GM18858 (cell line): ENCODE measurements around the gene P3H1.
"Not testable (repeated sequence)": the region's sequence is repeated elsewhere in the genome, so short reads cannot be mapped to it uniquely, and the experiment has no call there.

Source experiments
- ATAC-seq: cut with Tn5 transposase; IDR thresholded peaks from one replicate; pipeline ENCODE4 v1.9.1; 2021; ENCODE audit not compliant: unreplicated experiment

The P3H1 gene

DNA sequence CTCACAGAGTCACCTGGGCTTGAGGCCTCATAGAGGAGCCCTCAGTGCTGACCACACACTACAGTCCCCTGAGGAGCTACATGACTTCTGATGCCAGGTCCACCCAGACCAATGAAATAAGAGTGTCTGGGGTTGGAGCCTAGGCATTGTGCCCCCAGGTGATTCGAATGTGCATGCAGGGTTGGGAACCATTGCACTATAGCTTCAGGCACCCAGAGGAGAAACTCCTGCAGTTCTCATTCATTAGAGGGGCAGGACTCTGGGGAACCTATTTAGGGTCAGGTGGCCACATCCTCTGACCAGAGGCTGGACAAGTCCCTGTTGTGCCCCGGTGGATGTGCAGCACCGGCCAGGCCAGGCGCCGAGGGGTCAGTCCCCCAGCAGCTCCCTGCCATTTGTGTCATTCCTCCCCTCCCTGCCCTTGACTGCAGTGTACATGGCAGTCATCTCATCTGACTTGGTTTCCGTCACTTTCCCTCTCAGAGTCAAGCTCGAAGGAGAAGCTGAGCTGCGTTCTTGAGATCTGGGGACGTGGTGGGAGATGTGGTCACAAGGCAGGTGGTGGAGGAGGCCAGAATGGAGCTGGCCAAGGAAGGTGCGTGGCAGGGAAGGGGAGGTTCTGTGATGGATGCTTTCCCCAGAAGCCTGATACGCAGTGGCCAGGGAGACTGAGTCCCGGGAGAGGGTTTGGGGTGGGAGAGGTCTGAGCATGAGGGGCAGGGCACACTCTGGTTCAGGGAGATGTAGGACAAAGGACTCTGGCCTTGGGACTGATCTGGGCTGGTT is 33.2 kb downstream of the P3H1 start:
- no peak for ATAC-seq

GRCh38 chr1:42732126-42732680 is 34.6 kb downstream of the P3H1 start:
- ATAC-seq = no peak

DNA sequence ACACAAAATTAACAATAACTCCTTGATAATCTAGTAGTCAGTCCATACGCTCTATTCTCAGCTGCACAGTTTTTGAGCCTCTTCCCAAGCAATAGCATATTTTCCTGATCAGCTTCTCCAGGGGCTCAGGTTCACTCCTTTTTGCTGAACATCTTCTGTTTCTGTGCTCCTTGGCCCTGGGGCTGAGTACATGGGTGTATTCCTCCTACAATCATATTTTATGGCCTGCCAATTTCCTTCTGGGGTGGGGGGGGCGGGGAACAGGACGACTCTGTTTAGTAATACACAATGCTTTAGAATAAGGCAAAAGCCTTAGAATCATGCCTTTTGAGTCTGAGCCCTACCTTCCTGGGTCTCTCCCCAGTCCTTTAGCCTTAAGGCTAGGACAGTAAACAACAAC is 35.2 kb downstream of the P3H1 start:
- no peak for ATAC-seq

- no peak for ATAC-seq
Measured at GRCh38 chr1:42730988-42731387, 35.8 kb downstream of the P3H1 start.

DNA sequence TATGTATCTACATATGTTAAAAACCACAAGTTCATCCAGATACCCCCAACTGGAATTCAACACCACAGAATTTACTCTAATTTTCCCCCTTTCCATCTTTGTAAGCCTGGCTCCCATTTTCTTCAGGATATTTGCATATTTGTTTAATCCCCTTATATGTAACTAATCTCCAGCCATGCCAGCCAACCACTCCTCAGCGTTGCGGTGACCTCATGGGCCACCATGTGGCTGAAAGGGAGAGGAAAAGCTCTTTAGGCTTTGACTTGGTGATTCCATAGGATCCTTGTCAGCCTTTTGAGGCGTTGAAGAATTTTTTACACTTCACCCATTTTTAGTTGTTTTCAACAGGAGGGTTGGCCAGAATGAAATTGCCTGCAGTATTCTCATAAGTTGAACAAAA is 36.8 kb downstream of the P3H1 start:
- no peak for ATAC-seq

DNA sequence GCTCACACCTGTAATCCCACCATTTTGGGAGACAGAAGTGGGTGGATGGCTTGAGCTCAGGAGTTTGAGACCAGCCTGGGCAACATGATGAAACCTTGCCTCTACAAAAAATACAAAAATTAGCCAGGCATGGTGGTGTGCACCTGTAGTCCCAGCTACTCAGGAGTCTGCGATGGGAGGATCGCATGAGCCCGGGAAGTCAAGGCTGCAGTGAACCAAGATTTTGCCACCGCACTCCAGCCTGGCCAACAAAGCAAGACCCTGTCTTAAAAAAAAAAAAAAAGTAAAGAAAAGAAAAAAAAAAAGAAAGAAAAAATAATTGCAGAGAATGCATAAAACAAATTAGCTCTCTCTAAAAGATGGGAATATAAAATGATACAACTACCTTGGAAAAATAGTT is 41.0 kb downstream of the P3H1 start:
- ATAC-seq = not testable (repeated sequence)

DNA sequence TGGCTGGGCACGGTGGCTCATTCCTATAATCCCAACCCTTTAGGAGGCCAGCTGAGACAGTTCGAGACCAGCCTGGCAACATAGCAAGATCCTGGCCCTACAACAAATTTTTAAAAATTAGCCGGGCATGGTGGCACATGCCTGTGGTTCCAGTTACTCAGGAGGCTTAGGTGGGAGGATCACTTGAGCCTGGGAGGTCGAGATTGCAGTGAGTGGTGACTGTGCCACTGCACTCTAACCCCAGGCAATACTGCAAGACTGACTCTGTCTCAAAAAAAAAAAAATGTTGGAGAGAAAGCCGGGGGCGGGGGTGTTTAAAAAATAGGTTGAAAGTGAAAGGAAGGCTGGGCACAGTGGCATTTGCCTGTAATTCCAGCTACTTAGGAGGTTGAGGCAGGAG is 43.3 kb downstream of the P3H1 start:
- ATAC-seq = no peak

DNA sequence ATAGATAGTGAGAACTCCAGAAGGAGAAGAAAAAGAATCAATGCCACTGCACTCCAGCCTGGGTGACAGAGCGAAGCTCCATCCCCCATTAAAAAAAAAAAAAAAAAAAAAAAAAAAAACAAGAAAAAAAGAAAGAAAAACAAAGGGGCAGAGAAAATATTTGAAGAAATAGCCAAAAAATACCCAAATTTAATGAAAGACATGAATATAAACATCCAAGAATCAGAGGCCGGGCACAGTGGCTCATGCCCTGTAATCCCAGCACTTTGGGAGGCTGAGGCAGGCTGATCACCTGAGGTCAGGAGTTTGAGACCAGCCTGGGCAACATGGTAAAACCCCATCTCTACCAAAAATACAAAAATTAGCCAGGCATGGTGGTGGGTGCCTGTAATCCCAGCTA is 44.4 kb downstream of the P3H1 start:
- not testable (repeated sequence) for ATAC-seq

- ATAC-seq = no peak
Measured at GRCh38 chr1:42721926-42722325, 44.9 kb downstream of the P3H1 start.

- ATAC-seq = no peak
Measured at GRCh38 chr1:42720868-42721267, 46.0 kb downstream of the P3H1 start.

DNA sequence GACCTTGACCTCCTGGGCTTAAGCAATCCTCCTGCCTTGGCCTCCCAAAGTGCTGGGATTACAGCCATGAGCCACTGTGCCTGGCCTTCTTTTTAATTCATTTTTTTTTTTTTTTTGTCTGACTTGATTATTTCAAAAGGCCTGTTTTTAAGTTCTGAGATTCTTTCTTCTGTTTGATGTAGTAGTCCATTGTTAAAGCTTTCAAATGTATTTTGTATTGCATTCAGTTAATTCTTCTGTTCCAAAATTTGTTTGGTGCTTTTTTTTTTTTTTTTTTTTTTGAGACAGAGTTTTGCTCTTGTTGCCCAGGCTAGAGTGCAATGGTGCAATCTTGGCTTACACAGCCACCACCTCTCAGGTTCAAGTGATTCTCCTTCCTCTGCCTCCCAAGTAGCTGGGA is 52.4 kb downstream of the P3H1 start:
- not testable (repeated sequence) for ATAC-seq

DNA sequence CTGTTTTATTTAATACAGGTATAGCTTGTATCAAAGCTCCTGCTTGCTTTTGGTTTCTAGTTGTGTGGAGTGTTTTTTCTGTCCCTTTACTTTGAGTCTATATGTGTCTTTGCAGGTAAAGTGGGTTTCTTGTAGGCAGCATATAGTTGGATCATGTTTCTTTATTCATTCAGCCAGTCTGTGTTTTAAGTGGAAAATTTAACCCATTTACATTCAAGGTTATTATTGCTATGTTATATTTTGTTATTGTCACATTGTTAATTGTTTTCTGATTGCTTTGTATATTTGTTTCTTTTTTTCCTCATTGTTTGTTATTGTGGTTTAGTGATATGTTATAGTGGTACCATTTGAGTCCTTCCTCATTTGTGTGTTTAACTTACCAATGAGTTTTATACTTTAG is 53.5 kb downstream of the P3H1 start:
- no peak for ATAC-seq

- not testable (repeated sequence) for ATAC-seq
Measured at GRCh38 chr1:42712808-42713207, 54.0 kb downstream of the P3H1 start.

DNA sequence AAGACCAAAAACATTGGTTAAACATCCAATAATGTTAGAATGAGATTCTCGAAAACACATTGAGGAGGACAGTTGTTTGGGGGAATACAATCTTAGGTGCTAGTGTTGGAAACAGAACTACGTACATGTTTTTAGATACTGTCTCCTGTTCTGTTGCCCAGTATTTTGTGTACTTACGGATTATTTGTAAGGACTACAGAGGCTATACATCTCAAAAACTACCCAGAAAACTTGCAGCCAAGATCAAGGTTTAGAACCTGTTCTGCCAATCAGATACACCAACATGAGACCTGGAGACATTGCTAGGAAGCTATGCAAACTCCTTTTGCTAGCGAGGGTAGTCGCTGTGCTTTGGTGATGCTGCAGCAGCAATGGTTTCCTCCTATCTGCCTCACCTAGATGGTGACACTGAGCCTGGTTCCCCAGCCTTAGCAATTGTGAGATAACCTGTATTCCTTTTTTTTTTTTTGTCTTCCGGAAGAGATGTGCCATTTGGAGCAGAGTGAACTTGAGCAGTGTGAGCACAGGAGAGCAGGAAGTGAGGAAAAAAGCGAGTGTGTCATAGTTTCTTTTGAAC is 62.9 kb downstream of the P3H1 start:
- ATAC-seq = no peak

GRCh38 chr1:42700006-42700405 is 66.8 kb downstream of the P3H1 start:
- ATAC-seq = no peak

GRCh38 chr1:42698081-42698813 is 68.6 kb downstream of the P3H1 start:
- no peak for ATAC-seq
